Ishikawa (cell line): ENCODE measurements around the gene PPP1R11.

Experiments used
- EGR1 ChIP-seq: IDR thresholded peaks from 2 replicates; pipeline ENCODE4 v1.6.1; 2012
- EP300 ChIP-seq: IDR thresholded peaks from 2 replicates; pipeline ENCODE4 v1.6.1; 2012; ENCODE audit warnings: borderline replicate concordance
- NFIC ChIP-seq: IDR thresholded peaks from 2 replicates; pipeline ENCODE4 v1.6.1; 2012
- TAF1 ChIP-seq: IDR thresholded peaks from 2 replicates; pipeline ENCODE4 v1.6.1; 2012; ENCODE audit warnings: low read depth, mild to moderate bottlenecking
- TEAD4 ChIP-seq: IDR thresholded peaks from 2 replicates; pipeline ENCODE4 v1.6.1; 2012
- YY1 ChIP-seq: IDR thresholded peaks from 2 replicates; pipeline ENCODE4 v1.6.1; 2012; ENCODE audit warnings: low read depth
- TF ChIP-seq, protein P1 (sequence below): IDR thresholded peaks from 2 replicates; pipeline ENCODE4 v1.6.1; 2012; ENCODE audit warnings: low read depth, mild to moderate bottlenecking
- TF ChIP-seq, protein P2 (sequence below): IDR thresholded peaks from 2 replicates; pipeline ENCODE4 v1.6.1; 2012

DNA sequence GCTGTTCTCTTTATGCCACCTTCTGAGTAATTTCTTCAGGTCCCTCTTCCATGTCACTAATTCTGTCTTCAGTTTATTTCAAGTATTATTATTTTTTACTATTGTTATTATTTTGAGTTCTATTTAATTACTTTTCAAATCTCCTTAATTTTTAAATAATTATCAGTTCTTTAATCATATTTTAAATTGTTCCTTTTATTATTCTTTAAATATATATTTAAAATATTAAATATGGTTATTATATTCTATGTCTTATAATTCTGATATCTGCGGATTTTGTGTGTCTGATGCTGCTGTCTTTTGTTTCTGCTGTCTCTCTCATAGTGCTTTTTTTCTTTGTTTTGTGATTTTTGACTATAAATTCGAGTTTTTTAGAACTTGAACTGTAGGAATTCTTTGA lies 3.7 kb upstream of the PPP1R11 start:
- TF ChIP-seq, protein P1, sequence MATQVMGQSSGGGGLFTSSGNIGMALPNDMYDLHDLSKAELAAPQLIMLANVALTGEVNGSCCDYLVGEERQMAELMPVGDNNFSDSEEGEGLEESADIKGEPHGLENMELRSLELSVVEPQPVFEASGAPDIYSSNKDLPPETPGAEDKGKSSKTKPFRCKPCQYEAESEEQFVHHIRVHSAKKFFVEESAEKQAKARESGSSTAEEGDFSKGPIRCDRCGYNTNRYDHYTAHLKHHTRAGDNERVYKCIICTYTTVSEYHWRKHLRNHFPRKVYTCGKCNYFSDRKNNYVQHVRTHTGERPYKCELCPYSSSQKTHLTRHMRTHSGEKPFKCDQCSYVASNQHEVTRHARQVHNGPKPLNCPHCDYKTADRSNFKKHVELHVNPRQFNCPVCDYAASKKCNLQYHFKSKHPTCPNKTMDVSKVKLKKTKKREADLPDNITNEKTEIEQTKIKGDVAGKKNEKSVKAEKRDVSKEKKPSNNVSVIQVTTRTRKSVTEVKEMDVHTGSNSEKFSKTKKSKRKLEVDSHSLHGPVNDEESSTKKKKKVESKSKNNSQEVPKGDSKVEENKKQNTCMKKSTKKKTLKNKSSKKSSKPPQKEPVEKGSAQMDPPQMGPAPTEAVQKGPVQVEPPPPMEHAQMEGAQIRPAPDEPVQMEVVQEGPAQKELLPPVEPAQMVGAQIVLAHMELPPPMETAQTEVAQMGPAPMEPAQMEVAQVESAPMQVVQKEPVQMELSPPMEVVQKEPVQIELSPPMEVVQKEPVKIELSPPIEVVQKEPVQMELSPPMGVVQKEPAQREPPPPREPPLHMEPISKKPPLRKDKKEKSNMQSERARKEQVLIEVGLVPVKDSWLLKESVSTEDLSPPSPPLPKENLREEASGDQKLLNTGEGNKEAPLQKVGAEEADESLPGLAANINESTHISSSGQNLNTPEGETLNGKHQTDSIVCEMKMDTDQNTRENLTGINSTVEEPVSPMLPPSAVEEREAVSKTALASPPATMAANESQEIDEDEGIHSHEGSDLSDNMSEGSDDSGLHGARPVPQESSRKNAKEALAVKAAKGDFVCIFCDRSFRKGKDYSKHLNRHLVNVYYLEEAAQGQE: no peak
- TF ChIP-seq EP300 (no peak), YY1 (no peak), TAF1 (no peak), TEAD4 (no peak), EGR1 (no peak), NFIC (no peak)
- TF ChIP-seq, protein P2, sequence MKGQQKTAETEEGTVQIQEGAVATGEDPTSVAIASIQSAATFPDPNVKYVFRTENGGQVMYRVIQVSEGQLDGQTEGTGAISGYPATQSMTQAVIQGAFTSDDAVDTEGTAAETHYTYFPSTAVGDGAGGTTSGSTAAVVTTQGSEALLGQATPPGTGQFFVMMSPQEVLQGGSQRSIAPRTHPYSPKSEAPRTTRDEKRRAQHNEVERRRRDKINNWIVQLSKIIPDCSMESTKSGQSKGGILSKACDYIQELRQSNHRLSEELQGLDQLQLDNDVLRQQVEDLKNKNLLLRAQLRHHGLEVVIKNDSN: no peak
